Neural progenitor cell (in vitro differentiated cells): ENCODE results near the gene RAP2B.

Experiments used
- CTCF ChIP-seq: fragments of 200-600 bp; sonication (generic); IDR thresholded peaks from 2 replicates; pipeline ENCODE4 v1.5.1; 2017; ENCODE audit warnings: antibody characterized with exemption, mild to moderate bottlenecking
- EZH2 ChIP-seq: fragments of 200-600 bp; sonication (generic); IDR thresholded peaks from 2 replicates; pipeline ENCODE4 v1.6.1; 2017; ENCODE audit warnings: antibody characterized with exemption, mild to moderate bottlenecking, moderate library complexity
- EZH2phosphoT487 ChIP-seq: fragments of 200-600 bp; sonication (generic); IDR thresholded peaks from 2 replicates; pipeline ENCODE4 v1.6.1; 2017; ENCODE audit warnings: antibody characterized with exemption

- TF ChIP-seq CTCF (no peak), EZH2phosphoT487 (no peak), EZH2 (no peak)
These were observed 3.8 kb upstream of the RAP2B start for GRCh38 chr3:153158189-153158588.
